C1 segment of cervical spinal cord (tissue), 14 donors: ENCODE results near the gene MAP2K7.
"Not testable (repeated sequence)": the region's sequence is repeated elsewhere in the genome, so short reads cannot be mapped to it uniquely, and the experiment has no call there.

ENCODE experiments used
- DNase-seq, 14 donors: peaks; one replicate each; lab custom pipeline; 2025; lab: John Stamatoyannopoulos, UW

The MAP2K7 gene

DNA sequence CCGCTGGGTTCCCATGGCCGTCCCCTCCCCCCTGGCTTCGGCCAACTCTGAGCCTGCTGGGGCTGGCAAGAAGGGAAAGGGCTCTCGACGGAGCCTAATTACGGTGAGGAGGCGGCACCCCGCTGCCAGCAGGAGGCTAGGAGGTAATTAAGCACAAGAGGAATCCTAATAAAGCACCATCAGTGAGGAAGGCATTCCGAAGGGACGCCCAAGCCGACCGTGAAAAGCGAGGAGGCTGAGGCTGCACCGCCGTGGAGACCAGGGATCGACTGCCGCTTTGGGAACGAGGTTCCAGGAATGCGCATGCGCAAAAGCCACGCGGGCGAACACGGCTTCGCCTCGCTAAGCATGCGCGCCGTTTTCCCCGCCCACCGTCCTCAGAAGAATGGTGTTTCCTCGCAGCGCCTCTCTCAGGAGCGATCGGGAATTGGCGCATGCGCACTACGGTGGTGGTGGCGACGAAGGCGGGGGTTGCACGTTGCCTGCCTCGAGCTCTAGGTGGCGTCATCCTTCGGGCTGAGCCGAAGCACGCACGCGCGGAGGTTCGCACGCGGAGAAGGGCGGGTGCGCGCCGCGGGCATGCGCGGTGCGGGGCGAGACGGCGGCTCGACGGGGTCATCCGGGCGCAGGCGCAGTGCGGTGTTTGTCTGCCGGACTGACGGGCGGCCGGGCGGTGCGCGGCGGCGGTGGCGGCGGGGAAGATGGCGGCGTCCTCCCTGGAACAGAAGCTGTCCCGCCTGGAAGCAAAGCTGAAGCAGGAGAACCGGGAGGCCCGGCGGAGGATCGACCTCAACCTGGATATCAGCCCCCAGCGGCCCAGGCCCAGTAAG is at the start of gene MAP2K7:
TSS of gene MAP2K7 (plus strand) at position 634 of the 830 bp plus-strand sequence. CDS start at position 702, 68 bp downstream.
- peak; percentile 95 to 100 (median 99) for DNase-seq

DNA sequence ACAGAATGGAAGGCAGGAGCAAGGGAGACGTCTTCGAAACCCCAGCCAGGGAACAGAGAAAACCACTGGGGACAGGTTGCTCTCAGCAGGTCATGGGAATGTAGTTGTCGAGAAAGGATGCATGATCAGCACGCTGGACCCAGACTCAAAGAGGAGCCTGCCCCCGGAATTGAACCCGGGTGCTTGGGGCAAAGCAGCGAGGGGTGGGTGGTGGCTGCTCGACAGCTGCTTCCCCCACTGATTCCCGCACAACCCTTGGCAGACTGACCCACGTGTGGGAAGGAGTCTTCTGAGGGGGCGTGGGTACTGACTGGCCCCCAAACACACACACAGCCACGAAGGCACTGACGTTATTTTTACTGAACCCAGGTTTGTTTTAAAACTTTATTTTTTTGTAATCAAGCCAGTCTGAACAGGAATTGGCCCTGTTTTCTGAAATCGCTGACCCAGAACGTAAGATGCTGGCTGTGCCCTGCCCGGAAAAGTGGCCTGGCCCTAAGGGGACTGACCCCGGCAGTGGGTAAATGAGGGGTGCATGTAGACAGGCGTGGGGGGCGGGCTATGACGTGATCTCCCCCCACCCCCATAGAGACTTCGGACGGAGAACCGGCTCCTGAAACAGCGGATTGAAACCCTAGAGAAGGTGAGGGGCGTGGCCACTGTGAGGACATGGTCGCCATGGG is 48.1 kb upstream of the MAP2K7 start:
- no peak for DNase-seq

DNA sequence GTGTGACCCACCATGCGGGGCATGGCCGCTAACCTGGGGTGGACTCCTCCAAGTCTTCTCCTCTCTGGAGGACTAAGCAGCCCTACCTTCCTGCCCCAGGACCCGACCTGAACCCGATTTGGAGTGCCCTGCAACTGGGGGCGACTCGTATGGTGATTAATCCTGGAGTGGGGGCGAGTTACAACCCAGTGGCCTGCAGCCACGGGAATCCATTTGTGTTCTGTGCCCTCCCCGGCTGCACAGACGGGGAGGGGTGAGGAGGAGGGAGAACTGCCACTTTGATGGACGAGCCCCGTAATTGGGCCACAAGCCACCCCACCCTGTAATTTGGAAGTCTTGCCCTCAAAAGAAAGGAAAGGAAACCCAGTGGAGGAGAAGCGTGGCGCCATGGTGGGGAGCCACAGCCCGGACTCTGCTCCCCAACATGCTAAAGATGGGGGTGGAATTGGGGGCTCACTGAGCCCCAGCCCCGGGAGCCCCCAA is 47.5 kb upstream of the MAP2K7 start:
- no peak for DNase-seq

DNA sequence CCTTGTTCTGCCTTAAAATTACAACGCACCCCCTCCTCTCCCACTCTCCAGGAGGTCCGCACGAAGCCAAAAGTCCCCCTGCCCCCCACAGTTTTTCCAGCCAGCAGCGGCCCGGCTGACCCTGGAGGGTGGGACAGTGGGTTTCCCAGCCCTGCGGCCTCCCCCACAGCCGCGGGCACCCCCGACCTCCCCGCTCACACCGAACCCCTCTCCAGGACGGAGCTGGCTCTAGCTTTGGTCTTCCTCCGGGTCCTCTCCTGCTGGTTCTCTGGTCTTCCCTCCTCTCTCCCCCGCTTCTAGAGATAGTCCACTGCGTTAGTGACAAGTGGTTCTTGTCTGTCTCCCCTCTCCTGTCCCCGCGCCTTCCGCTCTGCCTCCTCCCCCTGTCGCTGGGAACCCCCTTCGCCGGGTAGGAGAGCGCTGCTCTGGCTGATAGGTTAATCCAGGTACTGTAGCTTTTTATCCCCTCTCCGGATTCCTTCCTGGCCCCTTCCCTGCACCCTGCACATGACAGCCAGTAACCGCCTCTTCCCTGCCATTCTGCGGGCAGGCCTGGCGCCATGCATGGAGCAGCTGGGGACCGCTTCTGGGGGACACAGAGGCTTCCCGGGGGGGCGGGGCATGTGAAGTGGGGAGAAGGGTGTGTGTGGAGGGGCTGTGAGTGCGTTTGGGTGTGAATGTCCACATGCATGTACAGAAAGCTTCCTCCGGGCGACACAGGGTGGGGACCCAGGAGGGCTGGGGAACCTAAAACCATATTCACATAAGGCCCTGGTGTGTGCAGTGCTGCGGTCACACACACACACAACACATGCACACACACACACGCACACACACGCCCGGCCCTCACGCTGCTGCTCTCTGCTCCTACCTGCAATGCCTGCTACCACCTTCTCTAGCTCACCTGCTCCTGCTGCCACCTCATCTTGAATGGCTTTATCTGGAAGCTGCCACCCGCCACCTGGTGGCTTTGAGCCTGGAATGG is 46.7 kb upstream of the MAP2K7 start:
- no peak for DNase-seq

DNA sequence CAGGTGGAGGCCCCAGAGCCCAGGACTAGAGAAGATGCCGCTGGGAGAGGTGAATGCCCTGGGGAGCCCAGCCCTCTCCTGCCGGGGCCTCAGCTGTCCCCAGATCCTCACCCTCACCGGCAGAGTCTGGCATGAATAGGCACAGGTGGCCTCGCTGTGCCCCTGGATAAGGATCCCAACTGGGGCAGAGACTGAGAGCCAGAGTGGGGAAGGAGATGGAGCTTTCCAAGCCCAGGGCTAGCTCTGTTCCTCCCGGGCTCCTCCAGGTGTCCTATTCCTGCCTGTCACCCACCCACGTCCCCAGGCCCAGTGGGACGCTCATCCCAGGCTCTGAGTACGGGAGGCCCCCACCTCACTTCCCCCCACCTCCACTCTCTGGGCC is 46.0 kb upstream of the MAP2K7 start:
- peak in 1 of 14 donors; percentile 47 for DNase-seq

DNA sequence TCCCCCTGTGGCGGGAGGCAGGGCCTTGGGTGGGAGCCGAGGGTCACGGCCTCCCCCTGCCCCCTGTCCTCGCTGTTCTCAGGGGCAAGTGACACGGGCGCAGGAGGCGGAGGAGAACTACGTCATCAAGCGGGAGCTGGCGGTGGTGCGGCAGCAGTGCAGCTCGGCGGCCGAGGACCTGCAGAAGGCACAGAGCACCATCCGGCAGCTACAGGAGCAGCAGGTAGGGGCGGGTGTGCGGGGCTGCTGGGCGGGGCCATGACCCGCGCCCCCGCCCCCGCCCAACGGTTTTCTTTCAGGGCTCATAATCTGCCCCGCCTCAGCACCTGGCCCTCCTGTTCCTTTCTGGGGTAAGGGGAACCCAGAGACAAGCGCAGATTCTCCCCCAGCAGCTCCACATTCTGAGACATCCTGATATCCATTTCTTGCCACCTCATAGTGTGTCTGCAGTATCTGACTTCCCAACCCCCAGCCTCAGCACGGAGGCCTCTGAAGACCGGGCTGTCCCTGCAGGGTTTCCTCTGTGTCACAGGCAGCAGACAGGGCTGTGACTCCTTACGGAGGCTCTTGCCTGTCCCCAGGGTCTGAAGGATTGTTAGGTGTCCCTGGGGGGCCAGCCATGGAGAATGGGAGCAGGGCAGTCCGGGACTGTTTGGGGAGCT is 45.4 kb upstream of the MAP2K7 start:
- DNase-seq = peak in 1 of 14 donors; percentile 60

DNA sequence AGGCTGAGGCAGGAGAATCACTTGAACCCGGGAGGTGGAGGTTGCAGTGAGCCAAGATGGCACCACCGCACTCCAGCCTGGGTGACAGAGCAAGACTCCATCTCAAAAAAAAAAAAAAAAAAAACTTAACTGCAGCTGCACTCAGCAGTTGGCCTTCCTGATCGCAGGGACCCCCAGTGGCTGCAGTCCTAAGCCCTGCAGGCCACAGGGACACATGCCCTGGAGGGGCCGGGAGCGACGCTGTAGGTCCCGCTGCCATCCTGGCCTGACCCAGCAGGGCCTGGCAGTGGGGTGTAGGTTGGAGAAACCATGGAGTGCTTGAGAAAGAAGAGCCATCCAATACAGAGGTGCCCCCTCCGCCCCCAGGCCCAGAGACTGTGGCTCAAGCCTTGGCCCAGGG is 44.6 kb upstream of the MAP2K7 start:
- not testable (repeated sequence) for DNase-seq

DNA sequence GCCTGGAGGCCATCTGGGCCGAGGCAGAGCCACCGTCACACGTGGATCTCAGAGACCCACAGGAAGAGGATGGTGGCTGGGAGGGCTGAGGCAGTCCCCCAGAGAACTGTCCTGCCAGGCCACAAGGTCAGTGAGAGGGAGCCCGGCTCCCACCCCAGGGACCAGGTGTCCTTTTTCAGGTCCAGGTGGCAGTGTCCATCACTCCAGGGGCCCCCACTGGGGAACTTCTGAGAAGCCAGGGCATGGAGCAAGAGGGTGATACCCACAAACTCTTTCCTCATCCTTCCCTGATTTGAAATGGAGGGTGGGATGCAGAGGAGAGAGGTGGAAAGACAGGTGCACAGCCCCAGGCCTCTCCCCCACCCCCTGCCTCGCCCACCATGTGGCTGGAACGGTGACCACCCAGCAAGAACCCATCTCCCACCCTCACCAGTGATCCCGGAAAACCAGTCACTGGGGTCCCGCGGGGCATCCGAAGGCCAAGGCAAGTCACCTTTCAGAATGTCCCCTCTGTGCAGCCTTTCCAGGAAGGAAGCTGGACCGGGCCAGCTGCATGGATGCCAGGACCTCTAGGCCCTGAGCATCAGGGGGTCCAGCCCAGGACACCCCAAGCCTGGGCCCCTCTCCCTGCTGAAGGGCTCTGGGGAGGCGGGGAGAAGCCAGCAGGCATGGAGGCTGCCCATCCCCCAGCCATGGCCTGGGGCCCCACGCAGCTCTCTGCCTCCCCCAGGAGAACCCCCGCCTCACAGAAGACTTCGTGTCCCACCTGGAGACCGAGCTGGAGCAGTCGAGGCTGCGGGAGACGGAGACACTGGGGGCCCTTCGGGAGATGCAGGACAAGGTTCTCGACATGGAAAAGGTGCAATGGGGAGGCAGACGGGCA is 43.6 kb upstream of the MAP2K7 start:
- no peak for DNase-seq

DNA sequence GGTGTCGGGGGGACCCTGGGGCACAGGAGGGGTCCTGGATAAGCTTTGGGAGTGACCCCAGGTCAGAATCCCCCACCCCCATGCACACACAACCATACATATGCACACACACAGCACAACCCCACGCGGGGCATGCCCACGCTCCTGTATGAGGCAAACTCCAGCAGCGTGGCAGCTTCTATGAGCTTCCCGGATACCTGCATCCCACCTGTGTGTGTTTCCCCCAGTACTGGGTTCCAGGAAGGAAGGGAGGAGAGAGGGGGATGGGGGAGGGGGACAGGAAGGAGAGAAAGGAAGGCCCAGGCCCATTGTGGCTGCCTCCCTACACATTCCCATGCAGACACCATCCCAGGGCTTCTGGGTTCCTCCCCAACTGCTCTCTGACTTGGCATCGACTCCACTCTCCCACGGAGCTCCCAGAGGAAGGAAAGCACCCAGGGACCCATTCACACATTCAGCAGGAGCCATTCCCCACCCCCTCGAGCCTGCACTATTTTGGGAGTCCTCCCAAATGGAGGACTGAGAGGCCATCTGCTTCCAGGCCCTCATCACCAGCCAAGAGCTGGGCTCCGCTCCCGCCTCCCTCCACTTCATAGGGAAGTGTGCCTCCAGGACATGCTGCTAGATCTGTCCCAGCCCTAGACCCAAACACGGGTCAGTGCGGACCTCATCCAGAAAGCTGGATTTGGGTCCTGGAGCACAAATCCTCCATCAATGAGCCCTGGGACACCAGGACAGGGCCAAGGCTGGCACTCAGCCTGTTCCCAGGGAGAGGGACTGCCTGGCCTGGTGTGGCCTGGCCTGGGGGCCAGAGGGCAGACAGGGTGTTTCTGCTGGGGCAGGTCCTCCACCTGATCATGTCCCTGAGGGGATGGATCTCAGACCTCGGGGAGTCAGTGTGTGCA is 42.7 kb upstream of the MAP2K7 start:
- DNase-seq = peak in 4 of 14 donors; percentile 12 to 92 (median 34)

DNA sequence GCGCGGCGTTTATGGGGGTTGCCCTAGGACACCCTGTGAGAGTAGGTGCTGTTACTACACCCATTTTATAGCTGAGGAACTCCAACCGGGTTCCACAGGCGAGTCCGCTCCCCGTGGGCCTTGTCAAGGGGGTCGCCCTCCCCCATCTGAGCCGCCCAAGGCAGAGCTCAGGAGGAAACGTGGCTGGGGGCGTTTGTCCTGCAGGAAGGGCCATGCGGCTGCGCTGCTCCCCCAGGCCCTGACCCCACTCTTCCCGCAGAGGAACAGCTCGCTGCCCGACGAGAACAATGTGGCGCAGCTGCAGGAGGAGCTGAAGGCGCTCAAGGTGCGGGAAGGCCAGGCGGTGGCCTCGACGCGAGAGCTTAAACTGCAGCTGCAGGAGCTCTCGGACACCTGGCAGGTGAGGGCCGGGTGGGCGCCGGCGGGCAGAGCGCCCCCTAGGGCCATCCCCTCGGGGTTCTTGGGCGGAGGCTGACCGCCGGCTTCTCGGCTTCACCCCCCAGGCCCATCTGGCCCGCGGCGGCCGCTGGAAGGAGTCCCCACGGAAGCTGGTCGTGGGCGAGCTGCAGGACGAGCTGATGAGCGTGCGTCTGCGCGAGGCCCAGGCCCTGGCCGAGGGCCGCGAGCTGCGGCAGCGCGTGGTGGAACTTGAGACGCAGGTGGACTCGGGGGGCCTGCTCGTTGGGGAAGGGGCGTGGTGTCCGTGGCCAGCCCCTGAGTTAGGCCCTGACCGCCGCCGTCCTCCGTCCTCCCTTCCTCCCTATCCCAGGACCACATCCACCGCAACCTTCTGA is 41.9 kb upstream of the MAP2K7 start:
- DNase-seq = no peak

DNA sequence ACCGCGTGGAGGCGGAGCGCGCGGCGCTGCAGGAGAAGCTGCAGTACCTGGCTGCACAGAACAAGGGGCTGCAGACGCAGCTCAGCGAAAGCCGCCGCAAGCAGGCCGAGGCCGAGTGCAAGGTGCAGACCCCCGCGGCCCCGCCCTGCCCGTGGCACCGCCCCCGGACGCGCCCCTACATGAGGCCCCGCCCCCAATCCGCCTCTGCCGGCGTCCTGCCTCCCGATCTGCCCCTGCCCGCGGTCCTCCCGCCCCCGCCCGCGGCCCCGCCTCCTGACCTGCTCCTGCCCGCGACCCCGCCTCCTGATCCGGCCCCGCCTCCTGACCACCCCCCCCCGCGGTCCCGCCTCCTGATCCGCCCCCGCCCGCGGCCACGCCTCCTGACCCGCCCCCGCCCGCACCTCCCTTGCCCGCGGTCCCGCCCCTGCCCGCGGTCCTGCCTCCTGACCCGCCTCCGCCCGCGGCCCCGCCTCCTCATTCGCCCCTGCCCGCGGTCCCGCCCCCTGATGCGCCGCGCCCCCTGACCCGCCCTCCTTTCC is 41.2 kb upstream of the MAP2K7 start:
- peak in 3 of 14 donors; percentile 21 to 88 (median 23) for DNase-seq

DNA sequence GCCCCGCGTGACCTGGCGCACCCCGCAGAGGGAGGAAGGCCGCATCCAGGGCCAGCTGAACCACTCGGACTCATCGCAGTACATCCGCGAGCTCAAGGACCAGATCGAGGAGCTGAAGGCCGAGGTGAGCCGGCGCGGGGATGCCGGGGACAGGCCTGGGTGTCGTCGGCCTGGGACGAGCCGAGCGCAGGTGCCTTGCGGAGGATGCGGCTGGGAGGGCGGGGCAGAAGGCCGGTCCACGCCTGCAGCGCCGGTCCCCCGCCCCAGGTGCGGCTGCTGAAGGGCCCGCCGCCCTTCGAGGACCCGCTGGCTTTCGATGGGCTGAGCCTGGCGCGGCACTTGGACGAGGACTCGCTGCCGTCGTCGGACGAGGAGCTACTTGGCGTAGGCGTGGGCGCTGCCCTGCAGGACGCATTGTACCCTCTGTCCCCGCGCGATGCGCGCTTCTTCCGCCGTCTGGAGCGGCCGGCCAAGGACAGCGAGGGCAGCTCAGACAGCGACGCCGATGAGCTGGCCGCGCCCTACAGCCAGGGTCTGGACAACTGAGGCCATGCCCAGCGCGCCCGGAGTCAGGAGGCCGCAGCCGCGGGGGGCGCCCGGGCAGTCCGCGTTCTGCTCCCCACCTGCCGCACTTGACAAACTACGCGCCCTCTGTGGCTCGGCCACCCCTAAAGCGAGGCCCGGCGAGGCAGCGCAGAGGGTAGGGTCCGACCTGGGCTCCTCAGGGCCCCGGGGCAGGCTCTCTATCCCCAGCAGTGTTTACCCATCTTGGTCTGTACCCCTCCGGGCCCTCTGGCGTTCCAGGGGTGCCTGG is 40.3 kb upstream of the MAP2K7 start:
- peak in 1 of 14 donors; percentile 47 for DNase-seq

DNA sequence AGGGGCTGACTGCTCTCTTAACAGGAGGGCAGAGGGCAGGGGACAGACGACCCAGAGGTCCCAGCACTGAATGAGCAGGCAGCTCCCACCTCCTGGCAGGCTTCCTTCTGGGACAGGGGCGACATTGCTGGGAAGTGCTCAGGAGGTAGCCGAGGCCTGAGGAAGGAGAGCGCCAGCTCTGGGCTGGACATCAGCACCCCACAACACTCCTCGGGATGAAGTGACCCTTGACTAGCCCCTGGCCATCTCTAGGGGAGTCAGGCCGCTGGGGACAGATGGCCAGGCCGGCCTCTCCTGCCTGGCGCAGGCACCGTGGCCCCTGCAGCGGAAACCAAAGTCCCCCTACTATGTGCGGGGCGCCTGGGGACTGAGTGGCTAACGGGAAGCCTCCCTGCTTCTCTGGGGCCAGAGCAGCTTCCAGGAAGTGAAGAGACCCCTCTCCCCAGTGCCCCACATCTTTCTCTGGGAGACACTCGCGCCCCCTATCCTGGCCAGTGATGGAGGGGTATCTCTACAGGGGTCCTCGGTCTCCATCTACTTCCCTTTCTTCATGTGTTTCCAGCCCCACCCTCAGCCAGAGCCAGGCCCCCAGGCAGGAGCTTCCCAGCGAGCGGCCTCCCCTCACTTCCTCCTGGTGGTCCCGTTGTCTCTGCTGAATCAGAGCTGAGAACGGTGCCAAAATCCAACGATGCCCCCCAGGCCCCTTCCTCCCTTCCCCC is 39.5 kb upstream of the MAP2K7 start:
- DNase-seq = no peak

DNA sequence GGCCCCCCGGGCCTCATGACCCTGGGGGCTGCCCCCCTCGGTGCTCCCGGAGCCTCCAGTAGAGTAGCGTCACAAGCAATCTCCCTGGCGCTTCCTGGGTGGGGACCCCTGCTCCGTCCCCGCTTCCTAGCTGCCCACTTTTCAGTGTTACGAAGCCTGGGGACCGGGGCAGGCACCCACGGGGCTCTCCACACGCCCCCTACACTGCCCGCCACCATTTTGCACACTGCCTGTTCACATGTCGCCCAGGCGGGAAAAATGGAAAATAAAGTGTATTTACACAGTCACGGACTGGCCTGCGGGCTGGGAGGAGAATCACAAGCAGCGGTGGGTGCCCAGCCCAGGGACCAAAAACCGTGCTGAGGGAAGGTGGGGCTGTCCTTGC is 39.0 kb upstream of the MAP2K7 start:
- no peak for DNase-seq

DNA sequence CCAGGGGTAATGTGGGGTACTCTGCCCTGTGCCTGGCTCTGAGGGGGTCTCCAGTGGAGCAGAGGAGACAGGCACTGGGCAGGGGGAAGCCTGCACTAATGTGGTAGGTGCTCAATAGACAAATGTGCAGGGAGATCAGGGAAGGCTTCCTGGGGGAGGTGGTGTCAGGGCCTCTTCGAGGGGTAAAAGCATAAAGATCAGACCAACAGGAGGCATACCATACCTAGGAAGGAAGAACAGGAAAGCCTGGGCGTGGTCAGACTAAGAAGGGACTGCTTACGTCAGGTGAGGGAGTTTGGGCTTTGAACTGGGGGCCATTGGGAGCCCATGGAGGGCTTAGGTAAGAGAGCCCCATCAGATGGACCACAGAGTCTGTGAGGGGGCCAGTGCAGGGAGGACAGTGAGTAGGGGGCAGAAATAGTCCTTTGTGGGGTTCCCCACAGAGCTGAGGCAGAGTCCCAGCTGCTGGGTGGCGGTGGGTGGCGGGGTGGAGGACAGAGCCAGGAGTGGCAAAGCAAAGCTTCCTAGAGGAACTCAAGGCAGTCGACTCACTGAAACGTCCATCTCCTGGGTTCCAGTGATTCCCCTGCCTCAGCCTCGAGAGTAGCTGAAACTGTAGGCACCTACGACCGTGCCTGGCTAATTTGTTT is 38.3 kb upstream of the MAP2K7 start:
- no peak for DNase-seq
